ENCODE measurements around the gene KCNIP1.

KCNIP1 gene

GRCh38 chr5:170503990-170504596 is at the start of gene KCNIP1:
KCNIP1 (plus strand) TSS chr5:170504020.
- H3K9ac ChIP-seq (ENCODE audit: low read length in 2 of 2), result no peak within 1 kb of the TSS

GRCh38 chr5:170463426-170463825 is 40.4 kb upstream of the KCNIP1 start:
- Histone ChIP-seq H3K9me3 (ENCODE audit: control insufficient read depth in 2 of 2, low read length in 2 of 2) (peaks cover 0 to 2% of the 10 kb centered on the region in 2 donors), H3K4me1 (ENCODE audit: control insufficient read depth, insufficient read depth, low read length) (peaks cover 2% of the 10 kb centered on the region), H3K9ac (ENCODE audit: low read length in 2 of 2) (no peak overlapping the region), H3K4me3 (ENCODE audit: low read length in 2 of 2) (no peak overlapping the region), H3K27me3 (ENCODE audit: control insufficient read depth in 1 of 2, insufficient read depth in 2 of 2, low read length in 2 of 2) (no peaks in the 10 kb centered on the region), H3K36me3 (ENCODE audit: control insufficient read depth in 2 of 2, insufficient read depth in 2 of 2, low read length in 2 of 2) (no peaks in the 10 kb centered on the region), H3K27ac (ENCODE audit: low read length) (no peak overlapping the region)

More at GRCh38 chr5:170503990-170504596, at the start of gene KCNIP1:
- Histone ChIP-seq H3K27ac (ENCODE audit: low read length) (no peak within 1 kb of the TSS), H3K9me3 (ENCODE audit: control insufficient read depth in 2 of 2, low read length in 2 of 2) (peaks cover 4 to 8% of the 10 kb centered on the region in 2 donors), H3K4me3 (ENCODE audit: low read length in 2 of 2) (peak within 1 kb of the TSS in 1 of 2 donors; percentile 63), H3K36me3 (ENCODE audit: control insufficient read depth in 2 of 2, insufficient read depth in 2 of 2, low read length in 2 of 2) (no peaks in the 10 kb centered on the region), H3K27me3 (ENCODE audit: control insufficient read depth in 1 of 2, insufficient read depth in 2 of 2, low read length in 2 of 2) (peaks cover 21 to 25% of the 10 kb centered on the region in 2 donors), H3K4me1 (ENCODE audit: control insufficient read depth, insufficient read depth, low read length) (peaks cover 7% of the 10 kb centered on the region)

GRCh38 chr5:170464280-170465127 is 39.3 kb upstream of the KCNIP1 start:
- Histone ChIP-seq H3K27me3 (ENCODE audit: control insufficient read depth in 1 of 2, insufficient read depth in 2 of 2, low read length in 2 of 2) (no peaks in the 10 kb centered on the region), H3K36me3 (ENCODE audit: control insufficient read depth in 2 of 2, insufficient read depth in 2 of 2, low read length in 2 of 2) (no peaks in the 10 kb centered on the region), H3K4me3 (ENCODE audit: low read length in 2 of 2) (no peak overlapping the region), H3K9me3 (ENCODE audit: control insufficient read depth in 2 of 2, low read length in 2 of 2) (peaks cover 0 to 2% of the 10 kb centered on the region in 2 donors), H3K27ac (ENCODE audit: low read length) (no peak overlapping the region), H3K4me1 (ENCODE audit: control insufficient read depth, insufficient read depth, low read length) (peaks cover 2% of the 10 kb centered on the region), H3K9ac (ENCODE audit: low read length in 2 of 2) (no peak overlapping the region)

- Histone ChIP-seq H3K27me3 (ENCODE audit: control insufficient read depth in 1 of 2, insufficient read depth in 2 of 2, low read length in 2 of 2) (no peaks in the 10 kb centered on the region), H3K4me3 (ENCODE audit: low read length in 2 of 2) (no peak overlapping the region), H3K9ac (ENCODE audit: low read length in 2 of 2) (no peak overlapping the region), H3K36me3 (ENCODE audit: control insufficient read depth in 2 of 2, insufficient read depth in 2 of 2, low read length in 2 of 2) (no peaks in the 10 kb centered on the region), H3K9me3 (ENCODE audit: control insufficient read depth in 2 of 2, low read length in 2 of 2) (peaks cover 0 to 2% of the 10 kb centered on the region in 2 donors), H3K27ac (ENCODE audit: low read length) (no peak overlapping the region), H3K4me1 (ENCODE audit: control insufficient read depth, insufficient read depth, low read length) (peaks cover 2% of the 10 kb centered on the region)
Measured at GRCh38 chr5:170466553-170466952, 37.3 kb upstream of the KCNIP1 start.

GRCh38 chr5:170466988-170467707 is 36.7 kb upstream of the KCNIP1 start:
- Histone ChIP-seq H3K9me3 (ENCODE audit: control insufficient read depth in 2 of 2, low read length in 2 of 2) (peaks cover 0 to 2% of the 10 kb centered on the region in 2 donors), H3K36me3 (ENCODE audit: control insufficient read depth in 2 of 2, insufficient read depth in 2 of 2, low read length in 2 of 2) (no peaks in the 10 kb centered on the region), H3K27me3 (ENCODE audit: control insufficient read depth in 1 of 2, insufficient read depth in 2 of 2, low read length in 2 of 2) (no peaks in the 10 kb centered on the region)

GRCh38 chr5:170468633-170469285 is 35.1 kb upstream of the KCNIP1 start:
- Histone ChIP-seq H3K27ac (ENCODE audit: low read length) (no peak overlapping the region), H3K9ac (ENCODE audit: low read length in 2 of 2) (no peak overlapping the region)

More at GRCh38 chr5:170466988-170467707, 36.7 kb upstream of the KCNIP1 start:
- Histone ChIP-seq H3K9ac (ENCODE audit: low read length in 2 of 2) (no peak overlapping the region), H3K27ac (ENCODE audit: low read length) (no peak overlapping the region), H3K4me3 (ENCODE audit: low read length in 2 of 2) (no peak overlapping the region), H3K4me1 (ENCODE audit: control insufficient read depth, insufficient read depth, low read length) (peaks cover 2% of the 10 kb centered on the region)

GRCh38 chr5:170469414-170469813 is 34.4 kb upstream of the KCNIP1 start:
- Histone ChIP-seq H3K9ac (ENCODE audit: low read length in 2 of 2) (no peak overlapping the region), H3K27me3 (ENCODE audit: control insufficient read depth in 1 of 2, insufficient read depth in 2 of 2, low read length in 2 of 2) (no peaks in the 10 kb centered on the region), H3K4me3 (ENCODE audit: low read length in 2 of 2) (no peak overlapping the region), H3K27ac (ENCODE audit: low read length) (no peak overlapping the region), H3K36me3 (ENCODE audit: control insufficient read depth in 2 of 2, insufficient read depth in 2 of 2, low read length in 2 of 2) (no peaks in the 10 kb centered on the region), H3K4me1 (ENCODE audit: control insufficient read depth, insufficient read depth, low read length) (peaks cover 2% of the 10 kb centered on the region), H3K9me3 (ENCODE audit: control insufficient read depth in 2 of 2, low read length in 2 of 2) (no peaks in the 10 kb centered on the region)

More at GRCh38 chr5:170468633-170469285, 35.1 kb upstream of the KCNIP1 start:
- Histone ChIP-seq H3K9me3 (ENCODE audit: control insufficient read depth in 2 of 2, low read length in 2 of 2) (no peaks in the 10 kb centered on the region), H3K4me1 (ENCODE audit: control insufficient read depth, insufficient read depth, low read length) (peaks cover 2% of the 10 kb centered on the region), H3K27me3 (ENCODE audit: control insufficient read depth in 1 of 2, insufficient read depth in 2 of 2, low read length in 2 of 2) (no peaks in the 10 kb centered on the region), H3K4me3 (ENCODE audit: low read length in 2 of 2) (no peak overlapping the region), H3K36me3 (ENCODE audit: control insufficient read depth in 2 of 2, insufficient read depth in 2 of 2, low read length in 2 of 2) (no peaks in the 10 kb centered on the region)

- no peak overlapping the region for H3K4me3 ChIP-seq (ENCODE audit: low read length in 2 of 2)
- no peaks in the 10 kb centered on the region for H3K9me3 ChIP-seq (ENCODE audit: control insufficient read depth in 2 of 2, low read length in 2 of 2)
- H3K4me1 ChIP-seq (ENCODE audit: control insufficient read depth, insufficient read depth, low read length), result no peaks in the 10 kb centered on the region
- H3K27ac ChIP-seq (ENCODE audit: low read length), result no peak overlapping the region
- no peaks in the 10 kb centered on the region for H3K27me3 ChIP-seq (ENCODE audit: control insufficient read depth in 1 of 2, insufficient read depth in 2 of 2, low read length in 2 of 2)
- no peak overlapping the region for H3K9ac ChIP-seq (ENCODE audit: low read length in 2 of 2)
- H3K36me3 ChIP-seq (ENCODE audit: control insufficient read depth in 2 of 2, insufficient read depth in 2 of 2, low read length in 2 of 2), result no peaks in the 10 kb centered on the region
Measured at GRCh38 chr5:170470275-170470674, 33.5 kb upstream of the KCNIP1 start.

- H3K4me1 ChIP-seq (ENCODE audit: control insufficient read depth, insufficient read depth, low read length), result no peaks in the 10 kb centered on the region
- no peaks in the 10 kb centered on the region for H3K27me3 ChIP-seq (ENCODE audit: control insufficient read depth in 1 of 2, insufficient read depth in 2 of 2, low read length in 2 of 2)
- H3K36me3 ChIP-seq (ENCODE audit: control insufficient read depth in 2 of 2, insufficient read depth in 2 of 2, low read length in 2 of 2), result no peaks in the 10 kb centered on the region
- H3K9me3 ChIP-seq (ENCODE audit: control insufficient read depth in 2 of 2, low read length in 2 of 2), result no peaks in the 10 kb centered on the region
- H3K4me3 ChIP-seq (ENCODE audit: low read length in 2 of 2), result no peak overlapping the region
- no peak overlapping the region for H3K9ac ChIP-seq (ENCODE audit: low read length in 2 of 2)
- no peak overlapping the region for H3K27ac ChIP-seq (ENCODE audit: low read length)
Measured at GRCh38 chr5:170470808-170471404, 32.9 kb upstream of the KCNIP1 start.

All from stomach smooth muscle (tissue), 2 donors.